MCF 10A (cell line): ENCODE results near the gene SLC17A7. TPM values are rescaled to one million over a fixed set of nuclear protein-coding genes. Genes with fewer than 3 reads are reported as not detected.

Source experiments
- BruUV-seq: library from RNA; stranded (reverse); fragments of 400-500 nt; replicated peaks from 2 replicates; lab custom pipeline; 2021; lab: Mats Ljungman, UMichigan
- CTCF ChIA-PET: fragments of 300-600 bp; sonication (Branson Sonifier 250); formaldehyde crosslinking; extraction: SDS; loops from one replicate; lab custom pipeline; 2021; ENCODE audit warnings: antibody characterized with exemption, inconsistent platforms; lab: Yijun Ruan, JAX
- POLR2A ChIA-PET: fragments of 300-600, 350-650 bp; sonication (Branson Sonifier 250); formaldehyde crosslinking; extraction: SDS; loops from one replicate; lab custom pipeline; 2020; ENCODE audit warnings: antibody characterized with exemption, inconsistent platforms; lab: Yijun Ruan, JAX
- DNase-seq: peaks from one replicate; pipeline ENCODE4 v3.0.0-alpha.2; 2018; ENCODE audit not compliant: unreplicated experiment
- H3K27ac Mint-ChIP-seq: one replicate; pipeline ENCODE4 v1.8.0; 2022; ENCODE audit warnings: mild to moderate bottlenecking, low read depth, mixed read lengths; ENCODE audit not compliant: unreplicated experiment
- H3K27me3 Mint-ChIP-seq: one replicate; pipeline ENCODE4 v1.8.0; 2022; ENCODE audit warnings: mixed read lengths; ENCODE audit not compliant: insufficient read depth, unreplicated experiment
- H3K36me3 Mint-ChIP-seq: one replicate; pipeline ENCODE4 v1.8.0; 2022; ENCODE audit warnings: mild to moderate bottlenecking, moderate library complexity, mixed read lengths; ENCODE audit not compliant: insufficient read depth, unreplicated experiment
- H3K4me1 Mint-ChIP-seq: one replicate; pipeline ENCODE4 v1.8.0; 2022; ENCODE audit warnings: mixed read lengths; ENCODE audit not compliant: insufficient read depth, unreplicated experiment
- H3K4me3 Mint-ChIP-seq: one replicate; pipeline ENCODE4 v1.8.0; 2022; ENCODE audit warnings: mild to moderate bottlenecking, moderate library complexity, mixed read lengths; ENCODE audit not compliant: unreplicated experiment
- H3K9me3 Mint-ChIP-seq: one replicate; pipeline ENCODE4 v1.8.0; 2022; ENCODE audit warnings: mixed read lengths; ENCODE audit not compliant: unreplicated experiment
- CTCF ChIP-seq: fragments of 200-600 bp; IDR thresholded peaks from one replicate; pipeline ENCODE4 v1.8.0; 2022; ENCODE audit warnings: antibody characterized with exemption, mild to moderate bottlenecking; ENCODE audit not compliant: unreplicated experiment
- intact Hi-C: fragments of 100-400 bp; cut with micrococcal nuclease; formaldehyde crosslinking; loops from 2 replicates; pipeline ENCODE4 v1.14.1; 2022
- total RNA-seq: library from RNA; stranded (reverse); gene quantifications from 2 replicates; pipeline ENCODE4 v1.2.3, GENCODE V29; 2022

The SLC17A7 gene
- total RNA-seq, 1 experiment from 2014 or later: not detected

GRCh38 chr19:49459388-49459787 lies 18.1 kb upstream of the SLC17A7 start:
- Mint-ChIP-seq H3K9me3 (no peaks in the 10 kb centered on the region), H3K27me3 (no peaks in the 10 kb centered on the region), H3K4me3 (no peak overlapping the region), H3K36me3 (peaks cover 22% of the 10 kb centered on the region), H3K27ac (no peak overlapping the region), H3K4me1 (no peaks in the 10 kb centered on the region)
- ChIA-PET POLR2A (no interaction called here), CTCF (interaction anchor here (1.8 kb wide), 1 partner anchor 14 kb away, joined by 9 read pairs; no protein-coding TSS in a partner anchor)
- no peak for TF ChIP-seq CTCF
- no TSS peak for BruUV-seq
- intact Hi-C loops: no loop called here
- DNase-seq: no peak

GRCh38 chr19:49458567-49458903 lies 17.2 kb upstream of the SLC17A7 start:
- H3K4me3 Mint-ChIP-seq: no peak overlapping the region
- no peaks in the 10 kb centered on the region for H3K4me1 Mint-ChIP-seq
- ChIA-PET CTCF (interaction anchor here (0.6 to 1.8 kb wide), 3 partner anchors 15 to 231 kb away, joined by 4 to 9 read pairs (median 7); partner anchors contain the start of gene ADM5), POLR2A (interaction anchor here (1.0 kb wide), 1 partner anchor 37 kb away, joined by 3 read pairs; the partner anchor contains the start of gene RPS11)
- no peak for TF ChIP-seq CTCF
- H3K27me3 Mint-ChIP-seq: no peaks in the 10 kb centered on the region
- peaks cover 22% of the 10 kb centered on the region for H3K36me3 Mint-ChIP-seq
- BruUV-seq: no TSS peak
- intact Hi-C loops: no loop called here
- H3K9me3 Mint-ChIP-seq: no peaks in the 10 kb centered on the region
- no peak overlapping the region for H3K27ac Mint-ChIP-seq
- DNase-seq: no peak

GRCh38 chr19:49456326-49456725 lies 15.0 kb upstream of the SLC17A7 start:
- no TSS peak for BruUV-seq
- ChIA-PET POLR2A (interaction anchor here (0.6 to 1.0 kb wide), 2 partner anchors 16 to 26 kb away, joined by 3 read pairs; no protein-coding TSS in a partner anchor), CTCF (interaction anchor here (0.8 to 1.8 kb wide), 2 partner anchors 12 to 17 kb away, joined by 4 read pairs; no protein-coding TSS in a partner anchor)
- TF ChIP-seq CTCF: no peak
- DNase-seq: no peak
- Mint-ChIP-seq H3K27ac (no peak overlapping the region), H3K9me3 (no peaks in the 10 kb centered on the region), H3K4me1 (peaks cover 6% of the 10 kb centered on the region), H3K4me3 (no peak overlapping the region), H3K27me3 (no peaks in the 10 kb centered on the region), H3K36me3 (peaks cover 28% of the 10 kb centered on the region)
- intact Hi-C loops: no loop called here

GRCh38 chr19:49455773-49456172 lies 14.4 kb upstream of the SLC17A7 start:
- peak; percentile 25 for DNase-seq
- no TSS peak for BruUV-seq
- Mint-ChIP-seq H3K36me3 (peaks cover 31% of the 10 kb centered on the region), H3K4me1 (peaks cover 7% of the 10 kb centered on the region), H3K27ac (no peak overlapping the region), H3K9me3 (no peaks in the 10 kb centered on the region), H3K27me3 (no peaks in the 10 kb centered on the region), H3K4me3 (no peak overlapping the region)
- TF ChIP-seq CTCF: no peak
- CTCF ChIA-PET: interaction anchor here (0.8 to 1.8 kb wide), 2 partner anchors 11 to 18 kb away, joined by 4 read pairs; no protein-coding TSS in a partner anchor
- POLR2A ChIA-PET: interaction anchor here (1.0 kb wide), 1 partner anchor 27 kb away, joined by 3 read pairs; no protein-coding TSS in a partner anchor
- intact Hi-C loops: no loop called here
